ENCODE measurements around the gene IL27RA. TPM values are rescaled to one million over a fixed set of nuclear protein-coding genes. Genes with fewer than 3 reads are reported as not detected.

The IL27RA gene
- total RNA-seq, 4 donors from 2014 or later: 0.85 to 7.4 (median 2.0) TPM

DNA sequence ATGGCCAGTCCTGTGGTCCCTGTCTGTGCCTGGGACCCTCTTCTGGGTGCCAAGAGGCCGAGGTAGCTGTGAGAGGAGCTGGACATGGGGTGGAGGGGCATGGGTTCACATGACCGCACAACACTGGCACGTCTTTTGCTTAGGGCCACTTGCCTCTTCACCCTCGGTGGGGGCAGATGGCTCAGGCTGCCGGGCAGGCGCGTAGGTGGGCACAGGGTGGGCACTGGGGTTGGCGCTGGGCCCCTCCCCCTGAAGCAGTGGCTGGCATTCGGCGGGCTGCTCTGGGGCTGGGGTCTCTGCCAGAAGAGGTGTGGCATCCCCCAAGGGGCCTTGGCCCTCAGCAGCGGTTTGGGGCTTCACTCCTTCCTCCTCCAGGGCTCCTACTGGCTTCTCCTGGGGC lies 21.9 kb downstream of the IL27RA start:
- TF ChIP-seq POLR2A (IDR thresholded peaks at IDR 0.05): no peak
- TF ChIP-seq, protein P1, sequence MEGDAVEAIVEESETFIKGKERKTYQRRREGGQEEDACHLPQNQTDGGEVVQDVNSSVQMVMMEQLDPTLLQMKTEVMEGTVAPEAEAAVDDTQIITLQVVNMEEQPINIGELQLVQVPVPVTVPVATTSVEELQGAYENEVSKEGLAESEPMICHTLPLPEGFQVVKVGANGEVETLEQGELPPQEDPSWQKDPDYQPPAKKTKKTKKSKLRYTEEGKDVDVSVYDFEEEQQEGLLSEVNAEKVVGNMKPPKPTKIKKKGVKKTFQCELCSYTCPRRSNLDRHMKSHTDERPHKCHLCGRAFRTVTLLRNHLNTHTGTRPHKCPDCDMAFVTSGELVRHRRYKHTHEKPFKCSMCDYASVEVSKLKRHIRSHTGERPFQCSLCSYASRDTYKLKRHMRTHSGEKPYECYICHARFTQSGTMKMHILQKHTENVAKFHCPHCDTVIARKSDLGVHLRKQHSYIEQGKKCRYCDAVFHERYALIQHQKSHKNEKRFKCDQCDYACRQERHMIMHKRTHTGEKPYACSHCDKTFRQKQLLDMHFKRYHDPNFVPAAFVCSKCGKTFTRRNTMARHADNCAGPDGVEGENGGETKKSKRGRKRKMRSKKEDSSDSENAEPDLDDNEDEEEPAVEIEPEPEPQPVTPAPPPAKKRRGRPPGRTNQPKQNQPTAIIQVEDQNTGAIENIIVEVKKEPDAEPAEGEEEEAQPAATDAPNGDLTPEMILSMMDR (IDR thresholded peaks at IDR 0.05): no peak

GRCh38 chr19:14054099-14054498 lies 22.5 kb downstream of the IL27RA start:
- Histone ChIP-seq H3K9me3 (no peaks in the 10 kb centered on the region), H3K27ac (no peak overlapping the region), H3K4me3 (no peak overlapping the region), H3K4me1 (peaks cover 0 to 12% (median 5%) of the 10 kb centered on the region in 4 donors), H3K36me3 (no peaks in the 10 kb centered on the region), H3K27me3 (no peaks in the 10 kb centered on the region)
- TF ChIP-seq POLR2A (IDR thresholded peaks at IDR 0.05): no peak
- TF ChIP-seq, protein P1 (IDR thresholded peaks at IDR 0.05): no peak
- no peak for DNase-seq

More for the DNA sequence above, 21.9 kb downstream of the IL27RA start:
- Histone ChIP-seq H3K9me3 (no peaks in the 10 kb centered on the region), H3K36me3 (no peaks in the 10 kb centered on the region), H3K4me3 (no peak overlapping the region), H3K27ac (no peak overlapping the region), H3K27me3 (no peaks in the 10 kb centered on the region), H3K4me1 (peaks cover 0 to 7% (median 4%) of the 10 kb centered on the region in 4 donors)
- no peak for DNase-seq

- DNase-seq: no peak
- Histone ChIP-seq H3K27me3 (no peaks in the 10 kb centered on the region), H3K27ac (no peak overlapping the region), H3K4me1 (peaks cover 0 to 14% (median 5%) of the 10 kb centered on the region in 4 donors), H3K36me3 (no peaks in the 10 kb centered on the region), H3K4me3 (no peak overlapping the region), H3K9me3 (no peaks in the 10 kb centered on the region)
- TF ChIP-seq, protein P1 (IDR thresholded peaks at IDR 0.05): no peak
- no peak for TF ChIP-seq POLR2A (IDR thresholded peaks at IDR 0.05)
Measured at GRCh38 chr19:14054721-14055120, 23.2 kb downstream of the IL27RA start.

GRCh38 chr19:14055396-14055795 lies 23.8 kb downstream of the IL27RA start:
- Histone ChIP-seq H3K9me3 (no peaks in the 10 kb centered on the region), H3K27me3 (no peaks in the 10 kb centered on the region), H3K27ac (no peak overlapping the region), H3K4me1 (peaks cover 0 to 14% (median 5%) of the 10 kb centered on the region in 4 donors), H3K4me3 (no peak overlapping the region), H3K36me3 (no peaks in the 10 kb centered on the region)
- DNase-seq: no peak
- TF ChIP-seq, protein P1 (IDR thresholded peaks at IDR 0.05): no peak
- TF ChIP-seq POLR2A (IDR thresholded peaks at IDR 0.05): no peak

GRCh38 chr19:14056069-14056666 lies 24.6 kb downstream of the IL27RA start:
- H3K4me1 ChIP-seq: peaks cover 0 to 14% (median 5%) of the 10 kb centered on the region in 4 donors
- no peaks in the 10 kb centered on the region for H3K36me3 ChIP-seq
- no peaks in the 10 kb centered on the region for H3K9me3 ChIP-seq
- no peak overlapping the region for H3K4me3 ChIP-seq
- TF ChIP-seq, protein P1 (IDR thresholded peaks at IDR 0.05): no peak
- TF ChIP-seq POLR2A (IDR thresholded peaks at IDR 0.05): no peak
- no peak for DNase-seq
- H3K27me3 ChIP-seq: no peaks in the 10 kb centered on the region
- H3K27ac ChIP-seq: no peak overlapping the region

Data from Peyer's patch (tissue), 4 donors.